IPS-15b (cell line): ENCODE data around the gene ZSCAN9.
A peak's percentile ranks its signal among the peaks of the same experiment; 100 is the strongest.

Experiments
- H3K27me3 ChIP-seq: one replicate; pipeline ENCODE4 v1.6.1; 2013; ENCODE audit warnings: low read length; ENCODE audit not compliant: control insufficient read depth, insufficient read depth
- H3K36me3 ChIP-seq: one replicate; pipeline ENCODE4 v1.6.1; 2013; ENCODE audit warnings: low read length; ENCODE audit not compliant: control insufficient read depth, insufficient read depth
- H3K4me1 ChIP-seq: one replicate; pipeline ENCODE4 v1.6.1; 2013; ENCODE audit warnings: mild to moderate bottlenecking, low read length; ENCODE audit not compliant: control insufficient read depth, insufficient read depth
- H3K4me3 ChIP-seq: one replicate; pipeline ENCODE4 v1.5.1; 2013; ENCODE audit warnings: low read depth, low read length
- H3K9ac ChIP-seq: one replicate; pipeline ENCODE4 v1.6.1; 2013; ENCODE audit warnings: low read depth, mild to moderate bottlenecking, low read length
- H3K9me3 ChIP-seq: one replicate; pipeline ENCODE4 v1.6.1; 2013; ENCODE audit warnings: mild to moderate bottlenecking, low read length; ENCODE audit not compliant: control insufficient read depth, insufficient read depth

ZSCAN9 gene

GRCh38 chr6:28225056-28225834, at the start of gene ZSCAN9:
Gene ZSCAN9 (plus strand): TSS chr6:28225275. CDS start chr6:28227085, 1,810 bp downstream.
- no peaks in the 10 kb centered on the region for H3K9me3 ChIP-seq
- H3K27me3 ChIP-seq = peaks cover 40% of the 10 kb centered on the region
- peak within 1 kb of the TSS; percentile 66 for H3K9ac ChIP-seq
- peak within 1 kb of the TSS; percentile 94 for H3K4me3 ChIP-seq
- H3K4me1 ChIP-seq = peaks cover 3% of the 10 kb centered on the region
- H3K36me3 ChIP-seq = peaks cover 10% of the 10 kb centered on the region

GRCh38 chr6:28176373-28176772, 48.7 kb upstream of the ZSCAN9 start:
- Histone ChIP-seq H3K9ac (no peak overlapping the region), H3K36me3 (no peaks in the 10 kb centered on the region)

GRCh38 chr6:28182255-28182654, 42.8 kb upstream of the ZSCAN9 start:
- Histone ChIP-seq H3K36me3 (no peaks in the 10 kb centered on the region), H3K9ac (no peak overlapping the region), H3K9me3 (peaks cover 1% of the 10 kb centered on the region), H3K4me1 (no peaks in the 10 kb centered on the region), H3K4me3 (no peak overlapping the region), H3K27me3 (peaks cover 3% of the 10 kb centered on the region)

More at GRCh38 chr6:28176373-28176772, 48.7 kb upstream of the ZSCAN9 start:
- no peak overlapping the region for H3K4me3 ChIP-seq
- H3K4me1 ChIP-seq = no peaks in the 10 kb centered on the region
- H3K27me3 ChIP-seq = peaks cover 10% of the 10 kb centered on the region
- no peaks in the 10 kb centered on the region for H3K9me3 ChIP-seq

GRCh38 chr6:28188111-28188979, 36.7 kb upstream of the ZSCAN9 start:
- H3K4me1 ChIP-seq = no peaks in the 10 kb centered on the region
- H3K4me3 ChIP-seq = no peak overlapping the region
- H3K9ac ChIP-seq = no peak overlapping the region
- H3K9me3 ChIP-seq = peaks cover 16% of the 10 kb centered on the region
- H3K36me3 ChIP-seq = no peaks in the 10 kb centered on the region
- no peaks in the 10 kb centered on the region for H3K27me3 ChIP-seq

GRCh38 chr6:28200020-28200419, 25.1 kb upstream of the ZSCAN9 start:
- no peaks in the 10 kb centered on the region for H3K9me3 ChIP-seq
- peaks cover 31% of the 10 kb centered on the region for H3K27me3 ChIP-seq
- H3K4me1 ChIP-seq = no peaks in the 10 kb centered on the region
- no peak overlapping the region for H3K4me3 ChIP-seq
- H3K36me3 ChIP-seq = no peaks in the 10 kb centered on the region
- H3K9ac ChIP-seq = no peak overlapping the region

- no peaks in the 10 kb centered on the region for H3K36me3 ChIP-seq
- H3K4me1 ChIP-seq = peaks cover 2% of the 10 kb centered on the region
- H3K9ac ChIP-seq = no peak overlapping the region
- H3K4me3 ChIP-seq = no peak overlapping the region
- H3K27me3 ChIP-seq = peaks cover 63% of the 10 kb centered on the region
- no peaks in the 10 kb centered on the region for H3K9me3 ChIP-seq
Measured at GRCh38 chr6:28203201-28203600, 21.9 kb upstream of the ZSCAN9 start.

GRCh38 chr6:28205879-28206278, 19.2 kb upstream of the ZSCAN9 start:
- no peaks in the 10 kb centered on the region for H3K36me3 ChIP-seq
- no peak overlapping the region for H3K4me3 ChIP-seq
- no peaks in the 10 kb centered on the region for H3K9me3 ChIP-seq
- H3K4me1 ChIP-seq = peaks cover 2% of the 10 kb centered on the region
- peaks cover 85% of the 10 kb centered on the region for H3K27me3 ChIP-seq
- H3K9ac ChIP-seq = no peak overlapping the region

GRCh38 chr6:28206527-28206926, 18.5 kb upstream of the ZSCAN9 start:
- Histone ChIP-seq H3K36me3 (no peaks in the 10 kb centered on the region), H3K27me3 (peaks cover 88% of the 10 kb centered on the region), H3K4me1 (peaks cover 2% of the 10 kb centered on the region), H3K9me3 (no peaks in the 10 kb centered on the region), H3K9ac (no peak overlapping the region), H3K4me3 (peak overlapping the region; percentile 45)

GRCh38 chr6:28206928-28207509, 18.1 kb upstream of the ZSCAN9 start:
- Histone ChIP-seq H3K27me3 (peaks cover 89% of the 10 kb centered on the region), H3K9me3 (no peaks in the 10 kb centered on the region), H3K36me3 (no peaks in the 10 kb centered on the region), H3K4me3 (peak overlapping the region; percentile 45), H3K9ac (no peak overlapping the region), H3K4me1 (peaks cover 2% of the 10 kb centered on the region)

GRCh38 chr6:28207510-28208110, 17.5 kb upstream of the ZSCAN9 start:
- peaks cover 86% of the 10 kb centered on the region for H3K27me3 ChIP-seq
- H3K4me3 ChIP-seq = peak overlapping the region; percentile 45
- H3K36me3 ChIP-seq = no peaks in the 10 kb centered on the region
- H3K4me1 ChIP-seq = peaks cover 2% of the 10 kb centered on the region
- H3K9me3 ChIP-seq = no peaks in the 10 kb centered on the region
- no peak overlapping the region for H3K9ac ChIP-seq

- H3K36me3 ChIP-seq = no peaks in the 10 kb centered on the region
- H3K9me3 ChIP-seq = no peaks in the 10 kb centered on the region
- H3K4me1 ChIP-seq = peaks cover 2% of the 10 kb centered on the region
- peak overlapping the region; percentile 45 for H3K4me3 ChIP-seq
- H3K9ac ChIP-seq = no peak overlapping the region
- H3K27me3 ChIP-seq = peaks cover 85% of the 10 kb centered on the region
Measured at GRCh38 chr6:28208111-28208659, 16.9 kb upstream of the ZSCAN9 start.
